Measurements from ENCODE around the gene SEMA6A.

SEMA6A gene

DNA sequence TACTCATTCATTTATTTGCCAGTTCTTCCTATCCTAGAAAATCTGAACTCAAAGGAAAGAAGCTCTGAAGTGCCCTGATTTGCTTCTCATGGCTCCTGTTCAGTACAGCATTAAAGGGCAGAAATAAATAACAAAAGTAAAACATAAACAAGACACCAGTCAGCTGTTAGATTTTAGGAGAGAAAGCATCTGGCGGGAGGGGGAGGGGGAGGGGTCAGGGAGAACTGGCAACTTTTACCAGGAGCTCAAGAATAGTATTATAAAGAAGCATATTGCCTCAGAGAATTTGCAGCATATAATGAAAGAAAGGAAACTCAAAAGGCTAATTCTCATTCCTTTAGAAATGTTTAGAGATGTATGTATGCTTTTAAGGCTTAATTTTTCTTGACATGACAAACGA is 68.1 kb downstream of the SEMA6A start:
- H3K27me3 ChIP-seq (ENCODE audit: insufficient read depth, low read depth), result no peaks in the 10 kb centered on the region
- TF ChIP-seq, protein P1, sequence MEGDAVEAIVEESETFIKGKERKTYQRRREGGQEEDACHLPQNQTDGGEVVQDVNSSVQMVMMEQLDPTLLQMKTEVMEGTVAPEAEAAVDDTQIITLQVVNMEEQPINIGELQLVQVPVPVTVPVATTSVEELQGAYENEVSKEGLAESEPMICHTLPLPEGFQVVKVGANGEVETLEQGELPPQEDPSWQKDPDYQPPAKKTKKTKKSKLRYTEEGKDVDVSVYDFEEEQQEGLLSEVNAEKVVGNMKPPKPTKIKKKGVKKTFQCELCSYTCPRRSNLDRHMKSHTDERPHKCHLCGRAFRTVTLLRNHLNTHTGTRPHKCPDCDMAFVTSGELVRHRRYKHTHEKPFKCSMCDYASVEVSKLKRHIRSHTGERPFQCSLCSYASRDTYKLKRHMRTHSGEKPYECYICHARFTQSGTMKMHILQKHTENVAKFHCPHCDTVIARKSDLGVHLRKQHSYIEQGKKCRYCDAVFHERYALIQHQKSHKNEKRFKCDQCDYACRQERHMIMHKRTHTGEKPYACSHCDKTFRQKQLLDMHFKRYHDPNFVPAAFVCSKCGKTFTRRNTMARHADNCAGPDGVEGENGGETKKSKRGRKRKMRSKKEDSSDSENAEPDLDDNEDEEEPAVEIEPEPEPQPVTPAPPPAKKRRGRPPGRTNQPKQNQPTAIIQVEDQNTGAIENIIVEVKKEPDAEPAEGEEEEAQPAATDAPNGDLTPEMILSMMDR (conservative IDR thresholded peaks at IDR 0.05; ENCODE audit: low read depth, low read length), result no peak

DNA sequence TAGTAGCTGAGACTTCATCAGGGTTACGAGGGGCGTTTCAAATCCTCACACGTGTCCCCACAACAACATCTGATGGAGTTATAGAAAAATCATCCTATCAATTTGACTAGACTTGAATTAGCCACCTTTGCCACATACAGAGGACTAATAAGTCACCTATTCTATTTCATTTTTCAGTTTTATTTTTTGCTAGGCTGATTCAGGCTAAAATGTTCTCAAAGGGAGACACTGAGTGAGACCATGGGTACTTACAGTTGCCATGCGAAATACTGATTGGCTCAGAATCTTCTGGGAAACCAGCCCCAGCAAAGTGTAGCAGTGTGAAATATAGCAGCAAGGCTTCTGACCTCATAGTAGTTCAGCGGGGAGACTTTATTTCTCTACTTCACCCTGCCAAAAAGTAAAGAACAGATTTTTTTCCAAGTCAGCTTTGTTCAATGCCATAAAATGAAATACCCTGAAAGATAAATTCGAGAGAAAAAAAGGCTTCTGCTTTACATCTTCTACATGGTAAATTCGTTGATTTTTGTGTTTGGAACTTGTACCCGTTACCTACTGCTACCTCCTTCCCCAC is 69.9 kb downstream of the SEMA6A start:
- no peak overlapping the region for H3K4me3 ChIP-seq (IDR thresholded peaks at IDR 0.05; ENCODE audit: insufficient read depth, low read depth, low read length)
- no peak overlapping the region for H3K27ac ChIP-seq
- H3K9ac ChIP-seq, result no peak overlapping the region
- no peaks in the 10 kb centered on the region for H3K79me2 ChIP-seq (ENCODE audit: insufficient read depth, low read depth)
- no peaks in the 10 kb centered on the region for H3K36me3 ChIP-seq (ENCODE audit: insufficient read depth)
- H3K27me3 ChIP-seq (ENCODE audit: insufficient read depth, low read depth), result no peaks in the 10 kb centered on the region
- no peak overlapping the region for H2AFZ ChIP-seq (ENCODE audit: low read depth)
- H3K4me2 ChIP-seq, result no peak overlapping the region
- TF ChIP-seq, protein P1 (conservative IDR thresholded peaks at IDR 0.05; ENCODE audit: low read depth, low read length), result no peak
- H4K20me1 ChIP-seq (ENCODE audit: insufficient read depth), result no peaks in the 10 kb centered on the region
- no peaks in the 10 kb centered on the region for H3K4me1 ChIP-seq (ENCODE audit: low read depth, poor library complexity, severe bottlenecking)

More for the DNA sequence above, 68.1 kb downstream of the SEMA6A start:
- no peak overlapping the region for H3K4me3 ChIP-seq (IDR thresholded peaks at IDR 0.05; ENCODE audit: insufficient read depth, low read depth, low read length)
- H3K79me2 ChIP-seq (ENCODE audit: insufficient read depth, low read depth), result no peaks in the 10 kb centered on the region
- no peaks in the 10 kb centered on the region for H4K20me1 ChIP-seq (ENCODE audit: insufficient read depth)
- H3K36me3 ChIP-seq (ENCODE audit: insufficient read depth), result no peaks in the 10 kb centered on the region
- H3K27ac ChIP-seq, result no peak overlapping the region
- no peaks in the 10 kb centered on the region for H3K4me1 ChIP-seq (ENCODE audit: low read depth, poor library complexity, severe bottlenecking)
- H3K4me2 ChIP-seq, result no peak overlapping the region
- H2AFZ ChIP-seq (ENCODE audit: low read depth), result no peak overlapping the region
- no peak overlapping the region for H3K9ac ChIP-seq

- no peaks in the 10 kb centered on the region for H4K20me1 ChIP-seq (ENCODE audit: insufficient read depth)
- H3K36me3 ChIP-seq (ENCODE audit: insufficient read depth), result no peaks in the 10 kb centered on the region
- TF ChIP-seq, protein P1 (conservative IDR thresholded peaks at IDR 0.05; ENCODE audit: low read depth, low read length), result no peak
- no peaks in the 10 kb centered on the region for H3K27me3 ChIP-seq (ENCODE audit: insufficient read depth, low read depth)
- no peak overlapping the region for H3K9ac ChIP-seq
- no peak overlapping the region for H2AFZ ChIP-seq (ENCODE audit: low read depth)
- H3K79me2 ChIP-seq (ENCODE audit: insufficient read depth, low read depth), result no peaks in the 10 kb centered on the region
- H3K27ac ChIP-seq, result no peak overlapping the region
- no peaks in the 10 kb centered on the region for H3K4me1 ChIP-seq (ENCODE audit: low read depth, poor library complexity, severe bottlenecking)
- no peak overlapping the region for H3K4me2 ChIP-seq
- H3K4me3 ChIP-seq (IDR thresholded peaks at IDR 0.05; ENCODE audit: insufficient read depth, low read depth, low read length), result no peak overlapping the region
These were observed 72.0 kb downstream of the SEMA6A start for GRCh38 chr5:116502616-116503015.

- no peak overlapping the region for H3K27ac ChIP-seq
- TF ChIP-seq, protein P1 (conservative IDR thresholded peaks at IDR 0.05; ENCODE audit: low read depth, low read length), result no peak
- no peaks in the 10 kb centered on the region for H3K4me1 ChIP-seq (ENCODE audit: low read depth, poor library complexity, severe bottlenecking)
- H2AFZ ChIP-seq (ENCODE audit: low read depth), result no peak overlapping the region
- no peaks in the 10 kb centered on the region for H3K79me2 ChIP-seq (ENCODE audit: insufficient read depth, low read depth)
- H4K20me1 ChIP-seq (ENCODE audit: insufficient read depth), result no peaks in the 10 kb centered on the region
- H3K4me3 ChIP-seq (IDR thresholded peaks at IDR 0.05; ENCODE audit: insufficient read depth, low read depth, low read length), result no peak overlapping the region
- H3K27me3 ChIP-seq (ENCODE audit: insufficient read depth, low read depth), result no peaks in the 10 kb centered on the region
- H3K9ac ChIP-seq, result no peak overlapping the region
- H3K36me3 ChIP-seq (ENCODE audit: insufficient read depth), result no peaks in the 10 kb centered on the region
- no peak overlapping the region for H3K4me2 ChIP-seq
These were observed 72.5 kb downstream of the SEMA6A start for GRCh38 chr5:116502138-116502537.

Measured in KMS-11 (cell line).